Endothelial cell of umbilical vein (primary cell): Measurements from ENCODE around the gene ITIH2.

Experiments
- CTCF ChIP-seq, 2 donors: IDR thresholded peaks; 1 replicate in 1 of 2; 2 replicates in 1 of 2; pipeline ENCODE4 v1.5.1; 2011; ENCODE audit warnings: low read length in 2 of 2, mild to moderate bottlenecking in 2 of 2, moderate library complexity in 2 of 2, control low read depth in 1 of 2, inconsistent platforms in 1 of 2, low read depth in 1 of 2; ENCODE audit not compliant: insufficient read depth in 1 of 2; ENCODE audit errors: extremely low read depth in 1 of 2
- MAX ChIP-seq: IDR thresholded peaks from 2 replicates; pipeline ENCODE4 v1.6.1; 2011; ENCODE audit not compliant: insufficient read depth, insufficient read length
- POLR2A ChIP-seq: IDR thresholded peaks from 2 replicates; pipeline ENCODE4 v1.6.1; 2012; ENCODE audit warnings: low read depth, mild to moderate bottlenecking, control low read depth, low read length

GRCh38 chr10:7722927-7723529, 19.9 kb downstream of the ITIH2 start:
- no peak for TF ChIP-seq CTCF (IDR thresholded peaks at IDR 0.05; ENCODE audit: extremely low read depth in 1 of 2, insufficient read depth in 1 of 2, low read depth in 1 of 2, low read length in 2 of 2)
- no peak for TF ChIP-seq MAX
- TF ChIP-seq POLR2A: no peak
